Stimulated activated CD4-positive, alpha-beta T cell treated with anti-CD3 and anti-CD28 coated beads, Interleukin-12 subunit alpha, Interleukin-12 subunit beta, amount 100 ng/mL, for 24 hours (primary cell): Measurements from ENCODE around the gene AGBL5.
A peak's percentile ranks its signal among the peaks of the same experiment; 100 is the strongest.

Experiments used
- DNase-seq, 2 experiments: peaks; one replicate each; pipeline ENCODE4 v3.0.0-alpha.2; 2020; ENCODE audit warnings: low read depth in 2 of 2

The AGBL5 gene

GRCh38 chr2:27078267-27079194, 27.1 kb downstream of the AGBL5 start, which contains the start of gene EMILIN1:
Gene EMILIN1 (plus strand): TSS chr2:27078615. CDS start chr2:27079066, 451 bp downstream.
- no peak for DNase-seq

GRCh38 chr2:27079233-27080139, 28.0 kb downstream of the AGBL5 start:
- DNase-seq: no peak

GRCh38 chr2:27080140-27080469, 28.6 kb downstream of the AGBL5 start:
- no peak for DNase-seq

DNA sequence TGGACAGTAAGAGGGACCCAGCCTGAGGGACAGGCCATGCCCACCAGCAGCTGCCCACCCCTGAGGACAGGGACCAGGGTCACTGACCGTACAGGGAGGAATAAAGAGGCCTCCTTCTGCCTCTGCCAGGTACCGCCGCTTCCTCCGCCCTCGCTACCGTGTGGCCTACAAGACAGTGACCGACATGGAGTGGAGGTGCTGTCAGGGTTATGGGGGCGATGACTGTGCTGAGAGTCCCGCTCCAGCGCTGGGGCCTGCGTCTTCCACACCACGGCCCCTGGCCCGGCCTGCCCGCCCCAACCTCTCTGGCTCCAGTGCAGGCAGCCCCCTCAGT, 29.1 kb downstream of the AGBL5 start:
- no peak for DNase-seq

- DNase-seq: no peak
Measured at GRCh38 chr2:27081984-27082772, 30.7 kb downstream of the AGBL5 start.

- no peak for DNase-seq
Measured at GRCh38 chr2:27082773-27083409, 31.4 kb downstream of the AGBL5 start.

DNA sequence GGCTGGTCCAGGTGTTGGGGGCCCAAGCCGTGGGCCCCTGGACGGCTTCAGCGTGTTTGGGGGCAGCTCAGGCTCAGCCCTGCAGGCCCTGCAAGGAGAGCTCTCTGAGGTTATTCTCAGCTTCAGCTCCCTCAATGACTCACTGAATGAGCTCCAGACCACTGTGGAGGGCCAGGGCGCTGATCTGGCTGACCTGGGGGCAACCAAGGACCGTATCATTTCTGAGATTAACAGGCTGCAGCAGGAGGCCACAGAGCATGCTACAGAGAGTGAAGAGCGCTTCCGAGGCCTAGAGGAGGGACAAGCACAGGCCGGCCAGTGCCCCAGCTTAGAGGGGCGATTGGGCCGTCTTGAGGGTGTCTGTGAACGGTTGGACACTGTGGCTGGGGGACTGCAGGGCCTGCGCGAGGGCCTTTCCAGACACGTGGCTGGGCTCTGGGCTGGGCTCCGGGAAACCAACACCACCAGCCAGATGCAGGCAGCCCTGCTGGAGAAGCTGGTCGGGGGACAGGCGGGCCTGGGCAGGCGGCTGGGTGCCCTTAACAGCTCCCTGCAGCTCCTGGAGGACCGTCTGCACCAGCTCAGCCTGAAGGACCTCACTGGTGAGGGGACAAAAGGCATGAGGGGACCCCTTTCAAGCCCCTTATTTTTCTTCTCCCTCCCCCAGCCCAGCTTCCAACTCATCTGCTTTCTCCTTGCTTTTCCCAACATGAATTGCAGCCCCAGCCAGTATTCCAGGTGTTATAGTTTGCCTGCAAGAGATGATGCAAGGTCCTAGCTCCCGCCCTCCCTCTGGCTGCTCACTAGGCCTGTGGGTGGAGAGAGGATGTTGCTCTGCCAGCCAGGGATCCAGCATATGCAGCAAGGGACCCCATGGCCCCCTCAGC, 32.2 kb downstream of the AGBL5 start:
- no peak for DNase-seq

DNA sequence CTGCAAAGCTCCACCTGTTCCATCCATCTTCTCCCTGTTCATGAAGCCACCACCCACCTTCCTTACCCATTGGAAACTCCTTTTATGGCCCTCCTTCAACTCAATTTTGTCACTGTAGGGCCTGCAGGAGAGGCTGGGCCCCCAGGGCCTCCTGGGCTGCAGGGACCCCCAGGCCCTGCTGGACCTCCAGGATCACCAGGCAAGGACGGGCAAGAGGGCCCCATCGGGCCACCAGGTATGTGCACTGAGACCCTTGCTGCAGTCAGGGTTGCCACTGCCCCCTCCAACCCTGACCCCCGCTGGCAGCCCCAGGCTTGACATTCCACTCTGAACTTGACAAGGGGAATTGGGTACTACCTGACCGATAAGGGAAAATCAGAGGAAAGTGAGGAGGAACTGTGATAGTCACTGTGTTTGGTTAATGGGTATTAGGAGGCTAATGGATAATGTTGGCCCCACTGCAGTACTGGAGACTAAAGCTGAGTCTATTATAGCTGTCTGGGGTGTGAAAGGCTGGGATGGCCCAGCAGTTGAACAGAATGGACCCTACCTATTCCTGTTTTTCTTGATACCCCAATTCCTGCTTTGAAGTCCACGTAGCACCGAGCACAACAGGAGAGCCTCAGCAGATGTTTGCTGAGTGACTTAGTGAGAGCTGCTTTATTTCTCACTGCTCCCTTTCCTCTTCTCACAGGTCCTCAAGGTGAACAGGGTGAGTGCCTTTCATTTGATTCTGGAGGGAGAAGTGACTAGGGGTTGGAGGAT, 33.0 kb downstream of the AGBL5 start:
- DNase-seq: no peak

DNA sequence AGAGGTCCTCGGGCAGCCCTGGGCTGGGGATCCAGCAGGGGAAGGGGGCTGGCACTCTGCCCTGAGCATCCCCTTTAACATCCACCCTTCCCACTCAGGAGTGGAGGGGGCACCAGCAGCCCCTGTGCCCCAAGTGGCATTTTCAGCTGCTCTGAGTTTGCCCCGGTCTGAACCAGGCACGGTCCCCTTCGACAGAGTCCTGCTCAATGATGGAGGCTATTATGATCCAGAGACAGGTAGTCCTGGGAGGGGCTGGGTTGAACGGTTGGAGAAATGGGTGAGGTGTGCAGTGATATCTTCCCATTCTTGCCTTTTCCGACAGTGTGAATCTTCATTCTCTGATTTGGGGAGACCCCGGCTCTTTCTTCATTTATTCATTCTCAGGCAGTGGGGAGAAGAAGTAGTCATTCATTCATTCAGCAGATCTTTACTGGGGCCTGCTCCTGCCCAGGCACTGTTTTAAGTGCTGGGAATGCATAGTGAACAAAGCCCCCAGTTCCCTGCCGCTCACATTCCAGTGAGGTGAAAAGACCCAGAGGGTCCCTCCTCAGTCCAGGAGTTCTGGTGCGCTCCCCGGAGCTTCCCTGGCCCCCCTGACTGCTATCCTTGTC, 33.7 kb downstream of the AGBL5 start:
- DNase-seq: no peak

- DNase-seq: peak in 1 of 2 experiments; percentile 32
Measured at GRCh38 chr2:27085673-27086089, 34.2 kb downstream of the AGBL5 start.

- peak; percentile 95 to 97 for DNase-seq
Measured at GRCh38 chr2:27086090-27086723, 34.7 kb downstream of the AGBL5 start.

DNA sequence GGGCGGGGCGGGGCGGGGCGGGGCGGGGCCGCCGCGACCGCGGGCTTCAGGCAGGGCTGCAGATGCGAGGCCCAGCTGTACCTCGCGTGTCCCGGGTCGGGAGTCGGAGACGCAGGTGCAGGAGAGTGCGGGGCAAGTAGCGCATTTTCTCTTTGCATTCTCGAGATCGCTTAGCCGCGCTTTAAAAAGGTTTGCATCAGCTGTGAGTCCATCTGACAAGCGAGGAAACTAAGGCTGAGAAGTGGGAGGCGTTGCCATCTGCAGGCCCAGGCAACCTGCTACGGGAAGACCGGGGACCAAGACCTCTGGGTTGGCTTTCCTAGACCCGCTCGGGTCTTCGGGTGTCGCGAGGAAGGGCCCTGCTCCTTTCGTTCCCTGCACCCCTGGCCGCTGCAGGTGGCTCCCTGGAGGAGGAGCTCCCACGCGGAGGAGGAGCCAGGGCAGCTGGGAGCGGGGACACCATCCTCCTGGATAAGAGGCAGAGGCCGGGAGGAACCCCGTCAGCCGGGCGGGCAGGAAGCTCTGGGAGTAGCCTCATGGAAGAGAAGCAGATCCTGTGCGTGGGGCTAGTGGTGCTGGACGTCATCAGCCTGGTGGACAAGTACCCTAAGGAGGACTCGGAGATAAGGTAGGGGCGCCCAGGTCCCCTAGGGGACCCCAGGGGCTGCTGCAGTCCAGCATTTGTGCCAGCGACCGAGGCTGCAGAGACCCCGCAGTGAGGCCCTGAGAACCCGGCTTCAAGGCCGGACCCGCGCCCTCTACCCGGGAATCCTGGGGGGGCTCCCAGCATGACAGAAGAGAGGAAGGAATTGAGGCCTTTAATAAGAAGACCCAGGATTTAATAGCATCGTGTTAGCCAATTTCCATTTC, 35.5 kb downstream of the AGBL5 start, which contains the start of gene KHK:
Gene KHK, plus strand, starts transcription at position 49 of the 870 bp plus-strand sequence. Its CDS starts 488 bp downstream, at position 537.
- DNase-seq: peak in 1 of 2 experiments; percentile 24

- no peak for DNase-seq
Measured at GRCh38 chr2:27087823-27088410, 36.4 kb downstream of the AGBL5 start.

DNA sequence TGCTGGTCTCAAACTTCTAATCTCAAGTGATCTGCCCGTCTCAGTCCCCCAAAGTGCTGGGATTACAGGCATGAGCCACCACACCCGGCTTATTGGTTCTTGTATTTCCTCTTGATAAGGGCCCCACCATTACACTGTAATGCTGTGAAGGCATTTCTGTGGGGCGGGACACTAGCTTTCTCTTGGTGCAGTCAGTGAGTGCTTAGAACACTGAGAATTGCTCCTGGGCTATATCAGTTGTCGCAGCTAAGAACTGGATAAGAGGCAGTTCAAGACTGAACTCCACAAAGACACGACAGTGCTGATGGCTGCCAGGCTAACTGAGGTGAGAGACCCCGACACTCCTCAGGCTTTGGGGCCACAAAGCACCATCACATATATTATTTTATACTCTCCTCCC, 37.2 kb downstream of the AGBL5 start:
- no peak for DNase-seq

GRCh38 chr2:27089111-27089954, 37.9 kb downstream of the AGBL5 start:
- DNase-seq: no peak
